Daoy (cell line): Measurements from ENCODE around the gene EML1. TPM values are rescaled to one million over a fixed set of nuclear protein-coding genes. Genes with fewer than 3 reads are reported as not detected.
"Not testable (repeated sequence)": the region's sequence is repeated elsewhere in the genome, so short reads cannot be mapped to it uniquely, and the experiment has no call there.

Experiments
- DNase-seq: peaks from one replicate; pipeline ENCODE4 v3.0.0-alpha.2; 2015; ENCODE audit warnings: low read depth
- total RNA-seq: library from RNA; depleted of rRNA; stranded (reverse); fragments of >200 nt; shearing (Covaris generic); gene quantifications from 2 replicates; pipeline ENCODE4 v1.2.3, GENCODE V29; 2014

EML1 gene
- total RNA-seq, 1 experiment from 2014 or later: 95.5 TPM

GRCh38 chr14:99755629-99756603, 37.3 kb upstream of the EML1 start:
- DNase-seq: peak; percentile 93

GRCh38 chr14:99756796-99757195, 36.4 kb upstream of the EML1 start:
- DNase-seq: peak; percentile 66

GRCh38 chr14:99757331-99758070, 35.7 kb upstream of the EML1 start:
- DNase-seq: peak; percentile 94

- DNase-seq: peak; percentile 97
These were observed 34.9 kb upstream of the EML1 start for GRCh38 chr14:99758121-99758821.

GRCh38 chr14:99758872-99759545, 34.2 kb upstream of the EML1 start:
- no peak for DNase-seq

GRCh38 chr14:99759546-99759925, 33.7 kb upstream of the EML1 start:
- DNase-seq: no peak

- no peak for DNase-seq
These were observed 32.4 kb upstream of the EML1 start for GRCh38 chr14:99760817-99761216.

GRCh38 chr14:99762911-99763310, 30.3 kb upstream of the EML1 start:
- DNase-seq: not testable (repeated sequence)

- no peak for DNase-seq
These were observed 29.5 kb upstream of the EML1 start for GRCh38 chr14:99763527-99764221.

GRCh38 chr14:99764222-99764706, 28.9 kb upstream of the EML1 start:
- no peak for DNase-seq

- peak; percentile 79 for DNase-seq
These were observed 24.8 kb upstream of the EML1 start for GRCh38 chr14:99768381-99768780.

GRCh38 chr14:99769123-99769522, 24.1 kb upstream of the EML1 start:
- DNase-seq: no peak

- DNase-seq: no peak
These were observed 23.4 kb upstream of the EML1 start for GRCh38 chr14:99769799-99770198.

- no peak for DNase-seq
These were observed 20.6 kb upstream of the EML1 start for GRCh38 chr14:99772371-99773283.

- DNase-seq: no peak
These were observed 19.4 kb upstream of the EML1 start for GRCh38 chr14:99773521-99774497.

- no peak for DNase-seq
These were observed 18.5 kb upstream of the EML1 start for GRCh38 chr14:99774556-99775307.

GRCh38 chr14:99775351-99775750, 17.9 kb upstream of the EML1 start:
- DNase-seq: no peak

GRCh38 chr14:99777951-99778350, 15.3 kb upstream of the EML1 start:
- DNase-seq: no peak
